ENCODE measurements around the gene CANT1.

GRCh38 chr17:79044462-79044861 lies 34.9 kb upstream of the CANT1 start:
- TF ChIP-seq TP53 (CRISPR knock-in tag; IDR thresholded peaks at IDR 0.05) (no peak), CTCF (IDR thresholded peaks at IDR 0.05) (no peak), GTF2I (CRISPR knock-in tag; conservative IDR thresholded peaks at IDR 0.05) (no peak), JUN (CRISPR knock-in tag; IDR thresholded peaks at IDR 0.05) (no peak)
